K562 (cell line): ENCODE data around the gene OCIAD1. TPM values are rescaled to one million over a fixed set of nuclear protein-coding genes. Genes with fewer than 3 reads are reported as not detected.

Source experiments
- ARID4B ChIP-seq: sonication (generic); formaldehyde crosslinking; IDR thresholded peaks from 2 replicates; pipeline ENCODE4 v1.8.0; 2022; ENCODE audit warnings: mild to moderate bottlenecking, missing genetic modification reagents
- BRF1 ChIP-seq: IDR thresholded peaks from 3 replicates; pipeline ENCODE4 v1.6.1; 2011; ENCODE audit warnings: borderline replicate concordance, mild to moderate bottlenecking; ENCODE audit not compliant: insufficient read length; ENCODE audit errors: extremely low read depth
- CBFA2T3 ChIP-seq: fragments of 450-650 bp; IDR thresholded peaks from 2 replicates; pipeline ENCODE4 v1.6.1; 2017
- CHAMP1 ChIP-seq: fragments of 450-650 bp; IDR thresholded peaks from 2 replicates; pipeline ENCODE4 v1.6.1; 2016; ENCODE audit warnings: mild to moderate bottlenecking
- E2F4 ChIP-seq: sonication (generic); formaldehyde crosslinking; IDR thresholded peaks from 2 replicates; pipeline ENCODE4 v1.8.0; 2022; ENCODE audit warnings: mild to moderate bottlenecking, low read depth, missing genetic modification reagents
- EHMT2 ChIP-seq: fragments of 450-650 bp; IDR thresholded peaks from 2 replicates; pipeline ENCODE4 v1.6.1; 2018; ENCODE audit warnings: antibody characterized with exemption
- ELF4 ChIP-seq: fragments of 450-650 bp; formaldehyde crosslinking; IDR thresholded peaks from 2 replicates; pipeline ENCODE4 v1.4.0; 2022; ENCODE audit warnings: missing genetic modification characterization
- HDAC1 ChIP-seq, 2 experiments: fragments of 450-650 bp; IDR thresholded peaks; 2 replicates each; pipeline ENCODE4 v1.6.1; 2016 to 2017; ENCODE audit warnings: inconsistent platforms in 1 of 2, mild to moderate bottlenecking in 1 of 2, moderate library complexity in 1 of 2
- HDAC2 ChIP-seq: fragments of 450-650 bp; IDR thresholded peaks from 2 replicates; pipeline ENCODE4 v1.6.1; 2016; ENCODE audit warnings: mild to moderate bottlenecking
- HLTF ChIP-seq: fragments of 450-650 bp; IDR thresholded peaks from 2 replicates; pipeline ENCODE4 v1.6.1; 2016
- NFE2 ChIP-seq: IDR thresholded peaks from 2 replicates; pipeline ENCODE4 v1.6.1; 2014; ENCODE audit warnings: antibody characterized with exemption, low read depth
- PATZ1 ChIP-seq: fragments of 250-450 bp; sonication (Bioruptor Pico); IDR thresholded peaks from 2 replicates; pipeline ENCODE4 v1.5.0; 2020; ENCODE audit warnings: mild to moderate bottlenecking, borderline replicate concordance
- RCOR1 ChIP-seq, 2 experiments: IDR thresholded peaks; 2 replicates each; pipeline ENCODE4 v1.6.1; 2012; ENCODE audit warnings: low read depth in 2 of 2, low read length in 2 of 2, borderline replicate concordance in 1 of 2, improper control_type of control experiment in 1 of 2
- SAP30 ChIP-seq: fragments of 200-600 bp; sonication (generic); IDR thresholded peaks from 2 replicates; pipeline ENCODE4 v1.6.1; 2012; ENCODE audit warnings: borderline replicate concordance, low read depth, mild to moderate bottlenecking, moderate library complexity, low read length, control low read depth, inconsistent platforms; ENCODE audit not compliant: insufficient read depth, poor library complexity, severe bottlenecking
- SMARCC2 ChIP-seq: fragments of 450-650 bp; IDR thresholded peaks from 2 replicates; pipeline ENCODE4 v1.6.1; 2017; ENCODE audit warnings: antibody characterized with exemption, moderate library complexity, mild to moderate bottlenecking, low read depth
- WHSC1 ChIP-seq: IDR thresholded peaks from one replicate; pipeline ENCODE4 v1.6.1; 2012; ENCODE audit warnings: low read length, control low read depth, inconsistent platforms
- ZC3H4 ChIP-seq: sonication (generic); formaldehyde crosslinking; IDR thresholded peaks from 2 replicates; pipeline ENCODE4 v1.9.0; 2021; ENCODE audit warnings: missing genetic modification reagents, borderline replicate concordance
- ZEB2 ChIP-seq: fragments of 450-650 bp; IDR thresholded peaks from 2 replicates; pipeline ENCODE4 v1.6.1; 2016
- ZFPM2 ChIP-seq: fragments of 250-450 bp; sonication (Bioruptor Pico); IDR thresholded peaks from 2 replicates; pipeline ENCODE4 v1.5.1; 2022; ENCODE audit warnings: mild to moderate bottlenecking
- ZNF140 ChIP-seq: fragments of 250-450 bp; sonication (Bioruptor Pico); IDR thresholded peaks from 2 replicates; pipeline ENCODE4 v1.8.0; 2021; ENCODE audit warnings: moderate library complexity, mild to moderate bottlenecking, inconsistent platforms
- ZNF354B ChIP-seq: fragments of 250-450 bp; sonication (Bioruptor Pico); IDR thresholded peaks from 2 replicates; pipeline ENCODE4 v1.4.0; 2020
- polyA plus RNA-seq, 8 experiments: library from polyadenylated mRNA; depleted of rRNA in 4 of 8; stranded (reverse) in 5 of 8; unstranded in 3 of 8; fragments of >200 nt; fragmentation: Nextera tagmentation in 2 of 8; fragmentation: Illumina TruSeq in 1 of 8; extraction: Ambion mirVana in 2 of 8; extraction: Trizol in 1 of 8; gene quantifications; 2 replicates each; pipeline versions ENCODE4 v1.2.1 to v1.2.3, GENCODE V29; 2011 to 2014; ENCODE audit warnings: inconsistent platforms in 1 of 8, missing spikeins in 1 of 8
- total RNA-seq, 7 experiments: library from RNA; depleted of rRNA in 6 of 7; stranded (reverse); fragments of >200 nt in 6 of 7; fragmentation: Illumina TruSeq in 2 of 7; extraction: Trizol in 2 of 7; gene quantifications; 2 replicates each; pipeline versions ENCODE4 v1.2.1 to v1.2.3, GENCODE V29; 2011 to 2021; ENCODE audit warnings: low replicate concordance in 1 of 7

Gene OCIAD1
- total and polyA plus RNA-seq, 9 of the 15 experiments (the other 6 are each of a cell fraction or from before 2014, with no cell fraction given), result 99.0 to 358 (median 196) TPM

GRCh38 chr4:48899950-48900349 is 69.1 kb downstream of the OCIAD1 start (continued):
- no peak for TF ChIP-seq HLTF
- 0 out of 2 replicates have a peak, but pooled peaks have one; percentile 18 for TF ChIP-seq HDAC2
- no peak for TF ChIP-seq E2F4 (CRISPR knock-in tag)
- no peak for TF ChIP-seq NFE2
- no peak for TF ChIP-seq SMARCC2
- peak; percentile 61 to 96 for TF ChIP-seq RCOR1 (IDR thresholded peaks at IDR 0.05; ENCODE audit: borderline replicate concordance in 1 of 2, low read depth in 2 of 2, low read length in 2 of 2)
- TF ChIP-seq ZEB2, result no peak
- TF ChIP-seq ARID4B (CRISPR knock-in tag), result no peak
- TF ChIP-seq ZFPM2 (CRISPR knock-in tag), result no peak
- no peak for TF ChIP-seq ZNF354B (CRISPR knock-in tag)
- no peak for TF ChIP-seq EHMT2
- TF ChIP-seq ZNF140 (CRISPR knock-in tag), result no peak
- TF ChIP-seq CBFA2T3, result peak; percentile 47
- TF ChIP-seq SAP30, result no peak
- TF ChIP-seq ZC3H4, result no peak
- TF ChIP-seq WHSC1, result no peak
- TF ChIP-seq PATZ1, result no peak
- no peak for TF ChIP-seq ELF4 (CRISPR knock-in tag)
- no peak for TF ChIP-seq BRF1
- peak in 1 of 2 experiments; percentile 55; a peak in 2 of 4 replicates for TF ChIP-seq HDAC1 (IDR thresholded peaks at IDR 0.05)
- no peak for TF ChIP-seq CHAMP1
